ENCODE data around the gene RECK.

RECK gene

GRCh38 chr9:36078051-36078450 lies 41.3 kb downstream of the RECK start:
- Histone ChIP-seq H4K20me1 (ENCODE audit: insufficient read depth, low read length, poor library complexity, severe bottlenecking) (no peaks in the 10 kb centered on the region), H3K9me3 (ENCODE audit: insufficient read depth, low read depth, low read length) (no peaks in the 10 kb centered on the region), H2AFZ (ENCODE audit: low read length) (no peak overlapping the region), H3K4me3 (ENCODE audit: low read length, poor library complexity, severe bottlenecking) (no peak overlapping the region), H3K4me2 (ENCODE audit: low read depth, low read length, poor library complexity, severe bottlenecking) (no peak overlapping the region), H3K79me2 (ENCODE audit: insufficient read depth, low read length) (no peaks in the 10 kb centered on the region), H3K27me3 (ENCODE audit: insufficient read depth, low read length, poor library complexity, severe bottlenecking) (no peaks in the 10 kb centered on the region), H3K9ac (ENCODE audit: low read depth, low read length, poor library complexity, severe bottlenecking) (no peak overlapping the region), H3F3A (ENCODE audit: low read depth) (no peaks in the 10 kb centered on the region), H3K9me2 (replicated peaks; ENCODE audit: low read depth, low read length) (no peaks in the 10 kb centered on the region), H3K4me1 (ENCODE audit: insufficient read depth, low read length, poor library complexity, severe bottlenecking) (no peaks in the 10 kb centered on the region), H3K36me3 (ENCODE audit: insufficient read depth, low read length) (no peaks in the 10 kb centered on the region; the same call in 1 of the 2 replicates)
- no peak for TF ChIP-seq EZH2phosphoT487 (IDR thresholded peaks at IDR 0.05; ENCODE audit: borderline replicate concordance)
- TF ChIP-seq, protein P1, sequence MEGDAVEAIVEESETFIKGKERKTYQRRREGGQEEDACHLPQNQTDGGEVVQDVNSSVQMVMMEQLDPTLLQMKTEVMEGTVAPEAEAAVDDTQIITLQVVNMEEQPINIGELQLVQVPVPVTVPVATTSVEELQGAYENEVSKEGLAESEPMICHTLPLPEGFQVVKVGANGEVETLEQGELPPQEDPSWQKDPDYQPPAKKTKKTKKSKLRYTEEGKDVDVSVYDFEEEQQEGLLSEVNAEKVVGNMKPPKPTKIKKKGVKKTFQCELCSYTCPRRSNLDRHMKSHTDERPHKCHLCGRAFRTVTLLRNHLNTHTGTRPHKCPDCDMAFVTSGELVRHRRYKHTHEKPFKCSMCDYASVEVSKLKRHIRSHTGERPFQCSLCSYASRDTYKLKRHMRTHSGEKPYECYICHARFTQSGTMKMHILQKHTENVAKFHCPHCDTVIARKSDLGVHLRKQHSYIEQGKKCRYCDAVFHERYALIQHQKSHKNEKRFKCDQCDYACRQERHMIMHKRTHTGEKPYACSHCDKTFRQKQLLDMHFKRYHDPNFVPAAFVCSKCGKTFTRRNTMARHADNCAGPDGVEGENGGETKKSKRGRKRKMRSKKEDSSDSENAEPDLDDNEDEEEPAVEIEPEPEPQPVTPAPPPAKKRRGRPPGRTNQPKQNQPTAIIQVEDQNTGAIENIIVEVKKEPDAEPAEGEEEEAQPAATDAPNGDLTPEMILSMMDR (conservative IDR thresholded peaks at IDR 0.05; ENCODE audit: low read length): no peak

- H3K27me3 ChIP-seq (ENCODE audit: insufficient read depth, low read length, poor library complexity, severe bottlenecking): no peaks in the 10 kb centered on the region
- H3K4me1 ChIP-seq (ENCODE audit: insufficient read depth, low read length, poor library complexity, severe bottlenecking): no peaks in the 10 kb centered on the region
- H2AFZ ChIP-seq (ENCODE audit: low read length): no peak overlapping the region
- peaks cover 4% of the 10 kb centered on the region; the same call in 1 of the 2 replicates for H3K36me3 ChIP-seq (ENCODE audit: insufficient read depth, low read length)
- no peaks in the 10 kb centered on the region for H3K9me3 ChIP-seq (ENCODE audit: insufficient read depth, low read depth, low read length)
- H4K20me1 ChIP-seq (ENCODE audit: insufficient read depth, low read length, poor library complexity, severe bottlenecking): no peaks in the 10 kb centered on the region
- H3K4me3 ChIP-seq (ENCODE audit: low read length, poor library complexity, severe bottlenecking): no peak overlapping the region
- H3F3A ChIP-seq (ENCODE audit: low read depth): no peaks in the 10 kb centered on the region
- H3K9ac ChIP-seq (ENCODE audit: low read depth, low read length, poor library complexity, severe bottlenecking): no peak overlapping the region
- no peaks in the 10 kb centered on the region for H3K9me2 ChIP-seq (replicated peaks; ENCODE audit: low read depth, low read length)
- no peak overlapping the region for H3K4me2 ChIP-seq (ENCODE audit: low read depth, low read length, poor library complexity, severe bottlenecking)
- H3K79me2 ChIP-seq (ENCODE audit: insufficient read depth, low read length): no peaks in the 10 kb centered on the region
- no peak for TF ChIP-seq EZH2phosphoT487 (IDR thresholded peaks at IDR 0.05; ENCODE audit: borderline replicate concordance)
- TF ChIP-seq, protein P1 (conservative IDR thresholded peaks at IDR 0.05; ENCODE audit: low read length): no peak
Measured at GRCh38 chr9:36080519-36080918, 43.8 kb downstream of the RECK start.

- Histone ChIP-seq H3K9me2 (replicated peaks; ENCODE audit: low read depth, low read length) (no peaks in the 10 kb centered on the region), H4K20me1 (ENCODE audit: insufficient read depth, low read length, poor library complexity, severe bottlenecking) (no peaks in the 10 kb centered on the region), H3K79me2 (ENCODE audit: insufficient read depth, low read length) (no peaks in the 10 kb centered on the region), H3K9me3 (ENCODE audit: insufficient read depth, low read depth, low read length) (no peaks in the 10 kb centered on the region), H3F3A (ENCODE audit: low read depth) (no peaks in the 10 kb centered on the region), H3K36me3 (ENCODE audit: insufficient read depth, low read length) (peaks cover 10% of the 10 kb centered on the region; the same call in 1 of the 2 replicates), H2AFZ (ENCODE audit: low read length) (no peak overlapping the region), H3K4me2 (ENCODE audit: low read depth, low read length, poor library complexity, severe bottlenecking) (no peak overlapping the region), H3K4me1 (ENCODE audit: insufficient read depth, low read length, poor library complexity, severe bottlenecking) (no peaks in the 10 kb centered on the region), H3K4me3 (ENCODE audit: low read length, poor library complexity, severe bottlenecking) (no peak overlapping the region), H3K27me3 (ENCODE audit: insufficient read depth, low read length, poor library complexity, severe bottlenecking) (no peaks in the 10 kb centered on the region), H3K9ac (ENCODE audit: low read depth, low read length, poor library complexity, severe bottlenecking) (no peak overlapping the region)
- no peak for TF ChIP-seq EZH2phosphoT487 (IDR thresholded peaks at IDR 0.05; ENCODE audit: borderline replicate concordance)
- TF ChIP-seq, protein P1 (conservative IDR thresholded peaks at IDR 0.05; ENCODE audit: low read length): no peak
Measured at GRCh38 chr9:36082931-36083330, 46.2 kb downstream of the RECK start.
